Sigmoid colon (tissue), 7 donors: ENCODE measurements around the gene THYN1. TPM values are rescaled to one million over a fixed set of nuclear protein-coding genes. Genes with fewer than 3 reads are reported as not detected.

Experiments
- DNase-seq: peaks from one replicate; pipeline ENCODE4 v3.0.0-alpha.2; 2019
- H3K27ac ChIP-seq, 4 donors: fragments of 200-600 bp; sonication (generic); one replicate each; pipeline ENCODE4 v1.5.1; 2016 to 2019; ENCODE audit warnings: mild to moderate bottlenecking in 1 of 4
- H3K27me3 ChIP-seq, 3 donors: fragments of 200-600 bp; sonication (generic); one replicate each; pipeline ENCODE4 v1.5.1; 2019; ENCODE audit warnings: mild to moderate bottlenecking in 1 of 3
- H3K36me3 ChIP-seq, 4 donors: fragments of 200-600 bp; sonication (generic); one replicate each; pipeline ENCODE4 v1.5.1; 2016 to 2019
- H3K4me1 ChIP-seq, 4 donors: fragments of 200-600 bp; sonication (generic); one replicate each; pipeline ENCODE4 v1.5.1; 2017 to 2019
- H3K4me3 ChIP-seq, 4 donors: fragments of 200-600 bp; sonication (generic); one replicate each; pipeline ENCODE4 v1.5.1; 2017 to 2019; ENCODE audit warnings: mild to moderate bottlenecking in 2 of 4, moderate library complexity in 1 of 4
- H3K9me3 ChIP-seq, 4 donors: fragments of 200-600 bp in 3 of 4; sonication (generic) in 3 of 4; one replicate each; pipeline versions ENCODE4 v1.5.1 to v1.6.1; 2013 to 2019
- EP300 ChIP-seq, 4 donors: sonication (generic); formaldehyde crosslinking; IDR thresholded peaks; one replicate each; pipeline ENCODE4 v1.6.1; 2017; ENCODE audit warnings: antibody characterized with exemption in 4 of 4
- POLR2A ChIP-seq, 2 donors: fragments of 450-650 bp; IDR thresholded peaks; one replicate each; pipeline ENCODE4 v1.6.1; 2016; ENCODE audit warnings: antibody characterized with exemption in 2 of 2, mild to moderate bottlenecking in 2 of 2, moderate library complexity in 2 of 2
- POLR2AphosphoS5 ChIP-seq, 4 donors: sonication (generic); formaldehyde crosslinking; IDR thresholded peaks; one replicate each; pipeline ENCODE4 v1.6.1; 2017; ENCODE audit warnings: antibody characterized with exemption in 4 of 4
- WGBS, 2 donors: extraction: QIAGEN DNeasy Blood & Tissue Kit; methylation state at CpG; one replicate each; pipeline ENCODE4 v1.1.7; 2013; 5-methylcytosine and 5-hydroxymethylcytosine counted together
- intact Hi-C: fragments of 100-400 bp; cut with DNase I; formaldehyde crosslinking; loops from one replicate; pipeline ENCODE4 v1.15.1; 2023
- polyA plus RNA-seq, 3 donors: library from polyadenylated mRNA; stranded (reverse); fragments of 200-250 nt; gene quantifications; one replicate each; pipeline ENCODE4 v1.2.3, GENCODE V29; 2013
- total RNA-seq, 4 donors: library from RNA; depleted of rRNA; stranded (reverse); fragments of >200 nt; gene quantifications; one replicate each; pipeline ENCODE4 v1.1.0, GENCODE V29; 2016
- TF ChIP-seq, protein P1 (sequence below), 4 experiments: fragments of 450-650 bp in 3 of 4; fragments of 200-600 bp in 1 of 4; IDR thresholded peaks; one replicate each; pipeline ENCODE4 v1.5.1; 2016 to 2019; ENCODE audit warnings: antibody characterized with exemption in 4 of 4, mild to moderate bottlenecking in 3 of 4, moderate library complexity in 2 of 4
- donor health status: healthy with polysubstance abuse.
- donor health status: Bipolar disorder and iron deficiency.
- donor health status: healthy.

The THYN1 gene
- total and polyA plus RNA-seq, 7 donors: 38.1 to 92.2 (median 69.9) TPM

DNA sequence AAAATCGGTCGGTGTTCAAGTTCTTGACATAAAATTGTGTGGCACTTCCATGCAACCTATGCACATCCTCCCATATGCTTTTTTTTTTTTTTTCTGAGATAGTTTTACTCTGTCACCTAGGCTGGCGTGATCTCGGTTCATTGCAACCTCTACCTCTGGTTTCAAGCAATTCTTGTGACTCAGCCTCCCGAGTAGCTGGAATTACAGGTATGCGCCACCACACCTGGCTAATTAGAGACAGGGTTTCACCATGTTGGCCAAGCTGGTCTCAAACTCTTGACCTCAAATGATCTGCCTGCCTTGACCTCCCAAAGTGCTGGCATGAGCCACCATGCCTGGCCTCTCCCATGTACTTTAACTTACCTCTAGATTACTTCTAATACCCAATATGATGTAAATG is 38.0 kb upstream of the THYN1 start:
- intact Hi-C loops: no loop called here
- no peak for DNase-seq
- H3K27ac ChIP-seq: no peak overlapping the region
- no peaks in the 10 kb centered on the region for H3K4me1 ChIP-seq
- WGBS, 2 donors: 75 to 95% methylated on average over 6 of the region's 6 CpGs
- no peaks in the 10 kb centered on the region for H3K27me3 ChIP-seq
- H3K36me3 ChIP-seq: no peaks in the 10 kb centered on the region
- H3K9me3 ChIP-seq: no peaks in the 10 kb centered on the region
- TF ChIP-seq EP300 (IDR thresholded peaks at IDR 0.05) (no peak), POLR2AphosphoS5 (IDR thresholded peaks at IDR 0.05) (no peak), POLR2A (IDR thresholded peaks at IDR 0.05) (no peak)
- TF ChIP-seq, protein P1, sequence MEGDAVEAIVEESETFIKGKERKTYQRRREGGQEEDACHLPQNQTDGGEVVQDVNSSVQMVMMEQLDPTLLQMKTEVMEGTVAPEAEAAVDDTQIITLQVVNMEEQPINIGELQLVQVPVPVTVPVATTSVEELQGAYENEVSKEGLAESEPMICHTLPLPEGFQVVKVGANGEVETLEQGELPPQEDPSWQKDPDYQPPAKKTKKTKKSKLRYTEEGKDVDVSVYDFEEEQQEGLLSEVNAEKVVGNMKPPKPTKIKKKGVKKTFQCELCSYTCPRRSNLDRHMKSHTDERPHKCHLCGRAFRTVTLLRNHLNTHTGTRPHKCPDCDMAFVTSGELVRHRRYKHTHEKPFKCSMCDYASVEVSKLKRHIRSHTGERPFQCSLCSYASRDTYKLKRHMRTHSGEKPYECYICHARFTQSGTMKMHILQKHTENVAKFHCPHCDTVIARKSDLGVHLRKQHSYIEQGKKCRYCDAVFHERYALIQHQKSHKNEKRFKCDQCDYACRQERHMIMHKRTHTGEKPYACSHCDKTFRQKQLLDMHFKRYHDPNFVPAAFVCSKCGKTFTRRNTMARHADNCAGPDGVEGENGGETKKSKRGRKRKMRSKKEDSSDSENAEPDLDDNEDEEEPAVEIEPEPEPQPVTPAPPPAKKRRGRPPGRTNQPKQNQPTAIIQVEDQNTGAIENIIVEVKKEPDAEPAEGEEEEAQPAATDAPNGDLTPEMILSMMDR (IDR thresholded peaks at IDR 0.05): no peak
- no peak overlapping the region for H3K4me3 ChIP-seq

DNA sequence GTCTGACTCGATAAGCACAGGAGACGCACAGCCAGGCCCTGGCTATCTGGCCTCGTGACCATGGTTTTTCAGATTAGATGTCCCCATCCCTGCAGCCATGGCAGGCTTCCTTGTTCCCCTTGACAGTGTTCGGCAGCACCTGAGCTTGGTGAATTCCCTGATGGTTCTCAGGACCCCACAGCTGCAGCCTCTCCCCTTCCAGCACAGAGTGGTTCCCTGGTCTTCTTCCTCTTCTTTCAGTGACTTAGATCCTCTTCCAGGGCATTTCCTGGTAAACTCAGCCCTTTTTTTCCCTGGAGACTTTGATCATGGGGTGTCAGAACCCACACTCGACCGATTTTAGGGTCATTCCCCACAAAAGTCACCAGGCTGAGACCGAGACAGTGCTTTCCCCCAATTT is 37.5 kb upstream of the THYN1 start:
- no peaks in the 10 kb centered on the region for H3K9me3 ChIP-seq
- H3K4me1 ChIP-seq: no peaks in the 10 kb centered on the region
- TF ChIP-seq POLR2AphosphoS5 (IDR thresholded peaks at IDR 0.05) (no peak), POLR2A (IDR thresholded peaks at IDR 0.05) (no peak), EP300 (IDR thresholded peaks at IDR 0.05) (no peak)
- TF ChIP-seq, protein P1 (IDR thresholded peaks at IDR 0.05): no peak
- no peak overlapping the region for H3K27ac ChIP-seq
- intact Hi-C loops: no loop called here
- no peaks in the 10 kb centered on the region for H3K36me3 ChIP-seq
- no peaks in the 10 kb centered on the region for H3K27me3 ChIP-seq
- 88 to 89% methylated on average over 7 of the region's 7 CpGs for WGBS, 2 donors
- no peak for DNase-seq
- no peak overlapping the region for H3K4me3 ChIP-seq

DNA sequence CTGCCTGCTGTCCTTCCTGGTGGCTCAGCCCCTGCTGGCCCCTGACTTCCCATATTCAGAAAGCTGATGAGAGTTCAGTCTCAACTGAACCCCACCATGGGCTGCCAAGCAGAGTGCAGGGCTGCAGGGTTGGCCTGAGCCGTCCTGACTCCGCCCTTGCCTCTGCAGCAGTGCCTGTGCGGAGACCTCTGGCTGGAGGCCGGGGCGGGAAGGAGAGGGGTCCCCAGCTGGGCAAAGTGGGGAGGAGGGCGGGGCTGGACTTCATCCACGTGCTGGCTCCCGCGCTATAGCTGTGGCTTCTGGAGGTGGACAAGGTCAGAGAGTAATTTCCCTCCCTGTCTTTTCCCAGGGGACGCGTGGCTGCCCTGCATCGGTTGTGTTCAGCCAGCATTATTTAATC is 36.6 kb upstream of the THYN1 start:
- Histone ChIP-seq H3K27ac (no peak overlapping the region), H3K4me1 (no peaks in the 10 kb centered on the region), H3K9me3 (no peaks in the 10 kb centered on the region), H3K27me3 (no peaks in the 10 kb centered on the region), H3K4me3 (no peak overlapping the region), H3K36me3 (no peaks in the 10 kb centered on the region)
- WGBS, 2 donors: 50 to 55% methylated on average over 12 of the region's 12 CpGs
- intact Hi-C loops: no loop called here
- TF ChIP-seq, protein P1 (IDR thresholded peaks at IDR 0.05): no peak
- TF ChIP-seq POLR2AphosphoS5 (IDR thresholded peaks at IDR 0.05): no peak
- no peak for TF ChIP-seq POLR2A (IDR thresholded peaks at IDR 0.05)
- TF ChIP-seq EP300 (IDR thresholded peaks at IDR 0.05): no peak
- no peak for DNase-seq

DNA sequence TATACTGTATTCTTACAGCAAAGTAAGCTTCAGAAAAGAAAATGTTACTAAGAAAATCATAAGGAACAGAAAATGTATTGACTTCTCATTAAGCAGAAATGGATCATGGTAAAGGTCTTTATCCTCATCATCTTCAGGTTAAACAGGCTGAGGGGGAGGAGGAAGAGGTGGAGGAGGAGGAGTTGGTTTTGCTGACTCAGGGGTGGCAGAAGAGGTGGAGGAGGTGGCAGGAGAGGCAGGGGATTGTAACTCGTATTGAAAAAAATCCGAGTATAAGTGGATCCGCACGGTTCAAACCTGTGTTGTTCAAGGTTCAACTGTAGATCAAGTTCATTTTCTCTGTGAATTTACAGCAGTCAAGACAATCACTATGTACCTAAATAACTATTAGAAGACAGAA is 36.0 kb upstream of the THYN1 start:
- no peak for DNase-seq
- H3K4me3 ChIP-seq: no peak overlapping the region
- H3K36me3 ChIP-seq: no peaks in the 10 kb centered on the region
- TF ChIP-seq, protein P1 (IDR thresholded peaks at IDR 0.05): no peak
- TF ChIP-seq POLR2AphosphoS5 (IDR thresholded peaks at IDR 0.05) (no peak), POLR2A (IDR thresholded peaks at IDR 0.05) (no peak), EP300 (IDR thresholded peaks at IDR 0.05) (no peak)
- H3K27me3 ChIP-seq: no peaks in the 10 kb centered on the region
- no peak overlapping the region for H3K27ac ChIP-seq
- H3K9me3 ChIP-seq: no peaks in the 10 kb centered on the region
- no peaks in the 10 kb centered on the region for H3K4me1 ChIP-seq
- intact Hi-C loops: no loop called here
- 78% methylated on average over 4 of the region's 4 CpGs for WGBS, 2 donors

DNA sequence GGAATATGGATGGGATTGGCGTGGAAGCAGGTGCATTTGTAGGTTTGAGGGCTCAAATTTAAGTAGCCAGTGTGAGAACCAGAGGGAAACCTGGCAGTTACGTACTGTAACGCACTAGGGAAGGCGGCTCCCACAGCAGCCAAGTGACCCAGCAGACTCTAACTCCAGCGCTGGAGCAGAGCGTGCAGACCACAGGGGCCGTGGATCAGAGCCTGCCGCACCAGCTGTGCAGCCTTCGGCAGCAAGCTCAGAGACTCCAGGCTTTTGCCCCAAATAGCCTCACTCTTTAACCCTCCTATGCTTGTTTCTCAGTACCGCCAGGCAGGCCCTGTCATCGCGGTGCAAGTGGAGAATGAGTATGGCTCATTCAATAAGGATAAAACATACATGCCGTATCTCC is 35.3 kb upstream of the THYN1 start:
- intact Hi-C loops: no loop called here
- TF ChIP-seq POLR2AphosphoS5 (IDR thresholded peaks at IDR 0.05) (no peak), POLR2A (IDR thresholded peaks at IDR 0.05) (no peak), EP300 (IDR thresholded peaks at IDR 0.05) (no peak)
- TF ChIP-seq, protein P1 (IDR thresholded peaks at IDR 0.05): no peak
- no peaks in the 10 kb centered on the region for H3K4me1 ChIP-seq
- no peak overlapping the region for H3K27ac ChIP-seq
- H3K9me3 ChIP-seq: no peaks in the 10 kb centered on the region
- 91 to 93% methylated on average over 13 of the region's 13 CpGs for WGBS, 2 donors
- no peak for DNase-seq
- H3K4me3 ChIP-seq: no peak overlapping the region
- no peaks in the 10 kb centered on the region for H3K27me3 ChIP-seq
- H3K36me3 ChIP-seq: no peaks in the 10 kb centered on the region
